ENCODE results near the gene CDC42EP4.
"Not testable (repeated sequence)": the region's sequence is repeated elsewhere in the genome, so short reads cannot be mapped to it uniquely, and the experiment has no call there.

The CDC42EP4 gene

DNA sequence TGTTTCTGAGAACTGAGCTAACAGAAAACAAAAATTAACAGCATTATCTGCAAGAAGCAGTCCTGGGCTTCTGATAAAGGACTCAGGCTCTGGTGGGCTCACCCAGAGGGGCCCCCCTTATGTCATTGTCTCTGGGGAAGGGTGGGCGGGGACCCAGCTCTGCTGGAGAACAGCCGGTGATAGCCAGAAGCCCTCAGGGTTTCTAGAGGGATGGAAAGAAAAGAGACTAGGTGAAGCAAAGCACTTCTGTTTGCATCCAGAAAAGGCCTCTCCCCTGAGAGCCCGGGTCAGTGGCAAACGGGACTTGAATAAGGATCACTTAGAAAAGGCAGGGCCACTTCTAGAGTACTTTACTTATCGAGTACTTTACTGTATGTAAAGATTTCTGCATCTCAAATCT lies 7.0 kb upstream of the CDC42EP4 start:
- no peak for DNase-seq (ENCODE audit: low spot score)

- no peak for DNase-seq (ENCODE audit: low spot score)
These were observed 6.6 kb upstream of the CDC42EP4 start for GRCh38 chr17:73318427-73318813.

DNA sequence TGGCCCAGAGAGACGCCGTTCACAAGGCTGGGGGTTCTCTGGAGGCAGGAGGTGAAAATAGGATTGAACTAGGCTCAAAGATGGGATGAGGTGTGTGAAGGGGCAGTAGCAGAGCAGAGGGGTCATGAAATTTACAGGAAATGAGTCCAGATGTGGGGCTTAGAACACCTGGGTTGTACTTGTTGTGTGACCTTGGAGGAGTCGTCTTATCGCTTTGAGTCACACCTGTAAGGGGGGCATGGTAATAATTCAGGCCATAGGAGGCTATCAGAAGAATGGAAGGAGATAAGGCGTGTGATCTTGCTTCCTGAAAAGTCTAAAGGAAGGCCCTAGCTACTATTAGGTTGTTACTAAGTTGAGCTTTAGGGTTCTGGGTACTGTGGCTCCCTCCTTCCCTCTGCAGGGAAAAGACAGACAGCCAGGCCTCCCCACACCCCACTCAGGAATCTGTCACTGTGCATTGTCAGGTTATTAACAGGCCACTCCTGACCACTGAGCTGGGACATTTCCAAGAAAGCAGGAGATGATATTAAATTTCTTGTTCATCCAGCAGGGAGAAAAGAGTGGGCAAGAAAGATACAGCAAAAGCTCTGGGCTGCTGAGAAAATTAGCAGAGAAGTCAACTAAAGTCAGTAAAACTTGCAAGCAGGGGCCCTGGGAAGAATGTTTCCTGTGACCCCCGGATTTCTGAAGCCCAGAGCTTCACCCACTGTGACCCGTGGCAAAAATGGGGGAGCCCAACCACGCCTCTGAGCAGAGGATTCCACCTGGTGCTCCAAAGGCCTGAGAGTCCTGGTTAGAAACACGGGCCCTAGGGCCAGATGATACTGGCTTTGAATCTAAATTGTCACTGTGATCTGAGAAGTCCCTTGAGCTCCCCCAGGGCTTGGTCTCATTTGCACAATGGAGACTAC lies 6.0 kb upstream of the CDC42EP4 start:
- DNase-seq (ENCODE audit: low spot score): no peak

DNA sequence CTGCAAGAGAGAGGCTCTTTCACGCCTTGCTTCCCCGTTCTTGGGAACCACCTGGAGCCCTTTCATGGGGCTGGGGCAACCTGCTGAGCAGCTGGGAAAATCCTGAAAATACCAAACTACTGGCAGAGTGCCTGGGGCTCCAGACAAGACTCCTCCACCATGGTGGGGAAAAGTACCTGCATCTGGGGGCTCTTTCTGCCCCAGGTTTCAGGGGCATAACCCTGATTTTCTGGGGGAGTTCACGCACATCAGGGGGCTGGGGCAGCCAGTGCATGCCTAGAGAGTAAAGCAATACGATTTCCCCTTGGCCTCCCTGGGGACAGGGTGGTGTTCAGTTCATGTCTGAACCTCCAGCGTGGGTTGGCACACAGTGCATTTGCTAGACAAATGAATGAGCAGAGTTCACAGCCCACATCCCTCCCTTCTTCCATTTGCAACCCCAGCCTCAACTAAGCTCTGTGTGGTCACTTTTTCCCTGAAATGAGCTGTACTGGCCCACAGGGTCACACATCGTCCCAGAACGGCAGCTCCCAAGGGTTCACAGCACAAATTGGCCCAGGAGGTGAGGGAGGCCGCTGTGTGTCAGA lies 5.2 kb upstream of the CDC42EP4 start:
- no peak for DNase-seq (ENCODE audit: low spot score)

- no peak for DNase-seq (ENCODE audit: low spot score)
These were observed 3.7 kb upstream of the CDC42EP4 start for GRCh38 chr17:73315471-73315870.

DNA sequence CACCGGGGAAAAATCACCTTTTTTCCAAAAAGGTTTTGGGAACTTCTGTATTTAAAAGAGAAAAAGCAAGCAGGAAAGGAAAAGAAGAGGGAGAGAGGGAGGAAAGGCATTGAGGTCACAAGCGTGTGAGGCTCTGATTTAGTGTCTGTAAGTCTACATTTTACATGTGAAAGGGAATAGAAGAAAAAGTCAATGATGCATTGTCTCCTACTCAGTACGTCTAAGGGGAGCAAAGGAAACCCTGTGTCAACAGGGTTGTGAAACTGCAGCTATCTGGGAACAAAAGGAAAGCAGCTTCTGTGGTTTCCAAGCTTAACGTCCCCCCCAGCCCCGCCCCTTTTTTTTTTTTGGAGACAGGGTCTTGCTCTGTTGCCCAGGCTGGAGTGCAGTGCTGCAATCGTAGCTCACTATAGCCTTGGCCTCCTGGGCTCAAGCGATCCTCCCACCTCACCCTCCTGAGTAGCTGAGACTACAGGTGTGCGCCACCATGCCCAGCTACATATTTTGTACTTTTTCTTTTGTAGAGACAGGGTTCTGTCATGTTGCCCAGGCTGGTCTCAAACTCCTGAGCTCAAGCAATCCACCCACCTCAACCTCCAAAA lies 1.8 kb upstream of the CDC42EP4 start:
- DNase-seq (ENCODE audit: low spot score): no peak

- DNase-seq (ENCODE audit: low spot score): not testable (repeated sequence)
These were observed 1.1 kb upstream of the CDC42EP4 start for GRCh38 chr17:73312887-73313286.

DNA sequence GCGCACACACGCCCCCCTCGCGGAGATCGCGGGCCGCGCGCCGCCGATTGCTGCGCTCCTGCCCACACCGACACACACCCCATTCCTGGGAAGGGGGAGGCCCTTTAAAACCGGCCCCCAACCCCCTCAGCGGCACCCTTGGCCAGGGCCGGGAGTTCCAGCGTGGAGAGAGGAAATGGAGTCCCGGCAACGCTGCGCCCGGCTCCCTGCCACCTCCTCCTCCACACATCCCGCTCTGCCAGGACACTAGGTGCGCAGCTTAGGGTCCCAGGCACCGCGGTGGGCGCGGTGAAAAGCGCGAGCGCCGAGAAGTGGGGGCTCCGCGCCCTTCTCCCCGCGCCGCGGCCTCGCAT lies 397 bp downstream of the CDC42EP4 start:
- DNase-seq (ENCODE audit: low spot score): peak; percentile 22

- DNase-seq (ENCODE audit: low spot score): peak; percentile 64
These were observed 1.8 kb downstream of the CDC42EP4 start for GRCh38 chr17:73309727-73310596.

GRCh38 chr17:73308959-73309358 lies 2.8 kb downstream of the CDC42EP4 start:
- not testable (repeated sequence) for DNase-seq (ENCODE audit: low spot score)

- DNase-seq (ENCODE audit: low spot score): peak; percentile 91
These were observed 3.6 kb downstream of the CDC42EP4 start for GRCh38 chr17:73308017-73308823.

DNA sequence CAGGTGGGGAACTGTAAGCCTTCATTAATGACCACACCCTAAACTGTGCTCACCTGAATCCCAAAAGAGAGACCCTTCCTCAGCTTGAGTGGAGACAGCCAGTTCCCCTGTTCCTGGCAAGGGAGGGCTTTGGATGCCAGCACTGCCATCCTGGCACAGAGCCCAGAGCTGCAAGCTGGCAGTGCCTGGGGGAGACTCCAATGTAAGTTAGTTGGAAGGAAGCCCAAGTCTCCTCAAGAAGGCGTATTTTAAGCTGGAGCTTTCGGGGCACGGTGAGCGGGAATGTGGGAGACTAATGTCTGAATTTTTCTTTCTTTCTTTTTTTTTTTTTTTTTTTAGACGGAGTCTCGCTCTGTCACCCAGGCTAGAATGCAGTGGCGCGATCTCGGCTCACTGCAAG lies 4.7 kb downstream of the CDC42EP4 start:
- no peak for DNase-seq (ENCODE audit: low spot score)

GRCh38 chr17:73305845-73306836 lies 5.7 kb downstream of the CDC42EP4 start:
- DNase-seq (ENCODE audit: low spot score): no peak

- peak; percentile 38 for DNase-seq (ENCODE audit: low spot score)
These were observed 6.6 kb downstream of the CDC42EP4 start for GRCh38 chr17:73304971-73305812.

DNA sequence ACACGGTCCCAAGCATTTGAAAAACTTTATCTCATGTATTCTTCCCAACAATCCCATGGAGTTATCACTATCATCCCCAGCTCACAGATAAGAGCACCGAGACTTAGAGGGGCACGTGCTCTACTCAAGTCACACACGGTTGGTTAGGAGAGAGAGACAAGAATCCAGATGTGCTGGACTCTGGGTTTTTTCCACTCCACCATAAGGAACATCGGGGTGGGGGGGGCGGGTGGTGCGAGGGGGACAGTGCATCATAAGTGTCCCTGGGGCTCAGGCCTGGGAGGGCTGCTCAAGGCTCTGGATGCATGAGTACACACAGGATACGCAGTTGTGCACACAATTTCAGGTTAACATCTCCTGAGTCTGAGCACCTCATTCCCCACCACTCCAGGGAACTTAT lies 7.4 kb downstream of the CDC42EP4 start:
- DNase-seq (ENCODE audit: low spot score): no peak

- no peak for DNase-seq (ENCODE audit: low spot score)
These were observed 9.6 kb downstream of the CDC42EP4 start for GRCh38 chr17:73302189-73302588.

DNA sequence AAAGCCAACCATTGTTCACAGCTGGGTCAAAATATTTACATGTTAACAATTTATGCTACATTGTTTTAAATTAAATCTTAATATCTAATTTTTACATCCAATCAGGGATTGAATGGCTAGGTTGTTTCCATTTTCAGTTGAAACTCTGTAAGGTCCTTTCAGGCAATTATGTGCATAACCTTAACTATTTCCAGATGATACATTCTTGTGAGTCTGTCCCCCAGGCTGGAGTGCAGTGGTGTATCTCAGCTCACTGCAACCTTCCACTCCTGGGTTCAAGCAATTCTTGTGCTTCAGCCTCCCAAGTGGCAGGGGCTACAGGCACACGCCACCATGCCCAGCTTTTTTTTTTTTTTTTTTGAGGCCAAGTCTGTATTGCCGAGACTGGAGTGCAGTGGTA lies 10.4 kb downstream of the CDC42EP4 start:
- DNase-seq (ENCODE audit: low spot score): no peak

GRCh38 chr17:73300392-73300791 lies 11.4 kb downstream of the CDC42EP4 start:
- no peak for DNase-seq (ENCODE audit: low spot score)
